Sigmoid colon (tissue), 7 donors: ENCODE measurements around the gene FBLN2. TPM values are rescaled to one million over a fixed set of nuclear protein-coding genes. Genes with fewer than 3 reads are reported as not detected.

Source experiments
- DNase-seq: peaks from one replicate; pipeline ENCODE4 v3.0.0-alpha.2; 2019
- H3K27ac ChIP-seq, 4 donors: fragments of 200-600 bp; sonication (generic); one replicate each; pipeline ENCODE4 v1.5.1; 2016 to 2019; ENCODE audit warnings: mild to moderate bottlenecking in 1 of 4
- H3K27me3 ChIP-seq, 3 donors: fragments of 200-600 bp; sonication (generic); one replicate each; pipeline ENCODE4 v1.5.1; 2019; ENCODE audit warnings: mild to moderate bottlenecking in 1 of 3
- H3K36me3 ChIP-seq, 4 donors: fragments of 200-600 bp; sonication (generic); one replicate each; pipeline ENCODE4 v1.5.1; 2016 to 2019
- H3K4me1 ChIP-seq, 4 donors: fragments of 200-600 bp; sonication (generic); one replicate each; pipeline ENCODE4 v1.5.1; 2017 to 2019
- H3K4me3 ChIP-seq, 4 donors: fragments of 200-600 bp; sonication (generic); one replicate each; pipeline ENCODE4 v1.5.1; 2017 to 2019; ENCODE audit warnings: mild to moderate bottlenecking in 2 of 4, moderate library complexity in 1 of 4
- H3K9me3 ChIP-seq, 4 donors: fragments of 200-600 bp in 3 of 4; sonication (generic) in 3 of 4; one replicate each; pipeline versions ENCODE4 v1.5.1 to v1.6.1; 2013 to 2019
- CTCF ChIP-seq, 4 experiments: fragments of 450-650 bp in 3 of 4; fragments of 200-600 bp in 1 of 4; IDR thresholded peaks; one replicate each; pipeline ENCODE4 v1.5.1; 2016 to 2019; ENCODE audit warnings: antibody characterized with exemption in 4 of 4, mild to moderate bottlenecking in 3 of 4, moderate library complexity in 2 of 4
- EP300 ChIP-seq, 4 donors: sonication (generic); formaldehyde crosslinking; IDR thresholded peaks; one replicate each; pipeline ENCODE4 v1.6.1; 2017; ENCODE audit warnings: antibody characterized with exemption in 4 of 4
- POLR2A ChIP-seq, 2 donors: fragments of 450-650 bp; IDR thresholded peaks; one replicate each; pipeline ENCODE4 v1.6.1; 2016; ENCODE audit warnings: antibody characterized with exemption in 2 of 2, mild to moderate bottlenecking in 2 of 2, moderate library complexity in 2 of 2
- POLR2AphosphoS5 ChIP-seq, 4 donors: sonication (generic); formaldehyde crosslinking; IDR thresholded peaks; one replicate each; pipeline ENCODE4 v1.6.1; 2017; ENCODE audit warnings: antibody characterized with exemption in 4 of 4
- WGBS, 2 donors: extraction: QIAGEN DNeasy Blood & Tissue Kit; methylation state at CpG; one replicate each; pipeline ENCODE4 v1.1.7; 2013; 5-methylcytosine and 5-hydroxymethylcytosine counted together
- intact Hi-C: fragments of 100-400 bp; cut with DNase I; formaldehyde crosslinking; loops from one replicate; pipeline ENCODE4 v1.15.1; 2023
- polyA plus RNA-seq, 3 donors: library from polyadenylated mRNA; stranded (reverse); fragments of 200-250 nt; gene quantifications; one replicate each; pipeline ENCODE4 v1.2.3, GENCODE V29; 2013
- total RNA-seq, 4 donors: library from RNA; depleted of rRNA; stranded (reverse); fragments of >200 nt; gene quantifications; one replicate each; pipeline ENCODE4 v1.1.0, GENCODE V29; 2016
- donor health status: healthy with polysubstance abuse.
- donor health status: Bipolar disorder and iron deficiency.
- donor health status: healthy.

The FBLN2 gene
- total and polyA plus RNA-seq, 7 donors, result 1.2 to 134 (median 18.7) TPM

- 73 to 83% methylated on average over 2 of the region's 2 CpGs for WGBS, 2 donors
- no peak for DNase-seq
- Histone ChIP-seq H3K36me3 (no peaks in the 10 kb centered on the region), H3K9me3 (no peaks in the 10 kb centered on the region), H3K27ac (no peak overlapping the region), H3K27me3 (no peaks in the 10 kb centered on the region), H3K4me1 (no peaks in the 10 kb centered on the region), H3K4me3 (no peak overlapping the region)
- intact Hi-C loops, result no loop called here
- TF ChIP-seq POLR2A (IDR thresholded peaks at IDR 0.05), result no peak
- no peak for TF ChIP-seq CTCF (IDR thresholded peaks at IDR 0.05)
- TF ChIP-seq EP300 (IDR thresholded peaks at IDR 0.05), result no peak
- no peak for TF ChIP-seq POLR2AphosphoS5 (IDR thresholded peaks at IDR 0.05)
Measured at GRCh38 chr3:13578251-13578650, 29.3 kb downstream of the FBLN2 start.

- 79 to 83% methylated on average over 4 of the region's 4 CpGs for WGBS, 2 donors
- Histone ChIP-seq H3K4me3 (no peak overlapping the region), H3K36me3 (no peaks in the 10 kb centered on the region), H3K9me3 (no peaks in the 10 kb centered on the region), H3K4me1 (no peaks in the 10 kb centered on the region), H3K27ac (no peak overlapping the region), H3K27me3 (no peaks in the 10 kb centered on the region)
- no peak for TF ChIP-seq EP300 (IDR thresholded peaks at IDR 0.05)
- no peak for TF ChIP-seq POLR2A (IDR thresholded peaks at IDR 0.05)
- no peak for TF ChIP-seq CTCF (IDR thresholded peaks at IDR 0.05)
- no peak for TF ChIP-seq POLR2AphosphoS5 (IDR thresholded peaks at IDR 0.05)
- intact Hi-C loops, result no loop called here
- no peak for DNase-seq
Measured at GRCh38 chr3:13579063-13579462, 30.1 kb downstream of the FBLN2 start.

GRCh38 chr3:13580256-13581023 is 31.5 kb downstream of the FBLN2 start:
- Histone ChIP-seq H3K27ac (no peak overlapping the region), H3K27me3 (no peaks in the 10 kb centered on the region), H3K4me3 (no peak overlapping the region), H3K9me3 (no peaks in the 10 kb centered on the region), H3K4me1 (no peaks in the 10 kb centered on the region), H3K36me3 (no peaks in the 10 kb centered on the region)
- intact Hi-C loops, result no loop called here
- no peak for TF ChIP-seq POLR2AphosphoS5 (IDR thresholded peaks at IDR 0.05)
- no peak for TF ChIP-seq EP300 (IDR thresholded peaks at IDR 0.05)
- no peak for TF ChIP-seq POLR2A (IDR thresholded peaks at IDR 0.05)
- TF ChIP-seq CTCF (IDR thresholded peaks at IDR 0.05), result no peak
- WGBS, 2 donors, result 23 to 65% methylated on average over 20 of the region's 20 CpGs
- DNase-seq, result peak; percentile 40

- DNase-seq, result peak; percentile 56
- H3K27ac ChIP-seq, result peak overlapping the region in 1 of 4 donors; percentile 8
Measured at GRCh38 chr3:13581485-13582365, 32.8 kb downstream of the FBLN2 start.

More at GRCh38 chr3:13581485-13582365, 32.8 kb downstream of the FBLN2 start:
- Histone ChIP-seq H3K4me3 (no peak overlapping the region), H3K9me3 (no peaks in the 10 kb centered on the region), H3K36me3 (no peaks in the 10 kb centered on the region), H3K4me1 (no peaks in the 10 kb centered on the region), H3K27me3 (no peaks in the 10 kb centered on the region)
- WGBS, 2 donors, result 72 to 75% methylated on average over 21 of the region's 21 CpGs
- TF ChIP-seq EP300 (IDR thresholded peaks at IDR 0.05), result no peak
- TF ChIP-seq POLR2AphosphoS5 (IDR thresholded peaks at IDR 0.05), result no peak
- TF ChIP-seq CTCF (IDR thresholded peaks at IDR 0.05), result no peak
- no peak for TF ChIP-seq POLR2A (IDR thresholded peaks at IDR 0.05)
- intact Hi-C loops, result no loop called here
